Mammary epithelial cell (primary cell): ENCODE data around the gene NAA40.

Experiments used
- CTCF ChIP-seq, 2 donors: IDR thresholded peaks in 1 of 2; conservative IDR thresholded peaks in 1 of 2; 2 replicates each; pipeline ENCODE4 v1.5.1; 2011 to 2012; ENCODE audit warnings: inconsistent platforms in 2 of 2, low read length in 2 of 2, mild to moderate bottlenecking in 2 of 2, control low read depth in 1 of 2, low read depth in 1 of 2; ENCODE audit not compliant: insufficient read depth in 1 of 2; ENCODE audit errors: extremely low read depth in 1 of 2
- EZH2 ChIP-seq: IDR thresholded peaks from 2 replicates; pipeline ENCODE4 v1.6.1; 2012; ENCODE audit warnings: low read length, inconsistent platforms, borderline replicate concordance

GRCh38 chr11:63993100-63993499 lies 54.3 kb downstream of the NAA40 start:
- TF ChIP-seq CTCF (conservative IDR thresholded peaks at IDR 0.05 in 1 of 2, IDR thresholded peaks at IDR 0.05 in 1 of 2; ENCODE audit: extremely low read depth in 1 of 2, insufficient read depth in 1 of 2, low read depth in 1 of 2, low read length in 2 of 2) = no peak
- no peak for TF ChIP-seq EZH2
